Measurements from ENCODE around the gene CIPC. TPM values are rescaled to one million over a fixed set of nuclear protein-coding genes. Genes with fewer than 3 reads are reported as not detected.

CIPC gene
- total and polyA plus RNA-seq, 9 of the 15 experiments (the other 6 are each of a cell fraction or from before 2014, with no cell fraction given), result 5.0 to 16.9 (median 10.7) TPM

- 0 out of 2 replicates have a peak, but pooled peaks have one; percentile 20 for TF ChIP-seq POLR2H (tag; IDR thresholded peaks at IDR 0.05; ENCODE audit: low read depth)
- no peak for TF ChIP-seq ARID1B (IDR thresholded peaks at IDR 0.05)
- no peak for TF ChIP-seq ELK1 (CRISPR knock-in tag; IDR thresholded peaks at IDR 0.05)
- TF ChIP-seq THRAP3 (IDR thresholded peaks at IDR 0.05; ENCODE audit: borderline replicate concordance), result no peak
- TF ChIP-seq ZNF134 (CRISPR knock-in tag; conservative IDR thresholded peaks at IDR 0.05), result no peak
- TF ChIP-seq OTX1 (CRISPR knock-in tag; IDR thresholded peaks at IDR 0.05), result no peak
- TF ChIP-seq SAP30 (IDR thresholded peaks at IDR 0.05; ENCODE audit: borderline replicate concordance, insufficient read depth, low read depth, low read length, poor library complexity, severe bottlenecking), result no peak
- TF ChIP-seq CBX8 (IDR thresholded peaks at IDR 0.05; ENCODE audit: borderline replicate concordance, extremely low read depth, low read depth, low read length, poor library complexity, severe bottlenecking), result no peak
- peak; percentile 84 for TF ChIP-seq RAD51 (IDR thresholded peaks at IDR 0.05; ENCODE audit: borderline replicate concordance, low read depth)
- no peak for TF ChIP-seq ARID3A (IDR thresholded peaks at IDR 0.05; ENCODE audit: borderline replicate concordance, low read depth, low read length)
- TF ChIP-seq SETDB1 (IDR thresholded peaks at IDR 0.05; ENCODE audit: low read length), result no peak
- no peak for TF ChIP-seq ZBTB43 (CRISPR knock-in tag; IDR thresholded peaks at IDR 0.05)
- no peak for TF ChIP-seq TAF7 (tag; IDR thresholded peaks at IDR 0.05)
- TF ChIP-seq KLF6 (CRISPR knock-in tag; IDR thresholded peaks at IDR 0.05; ENCODE audit: borderline replicate concordance), result no peak
- no peak for TF ChIP-seq ELF4 (CRISPR knock-in tag; IDR thresholded peaks at IDR 0.05)
- no peak for TF ChIP-seq ZNF3 (CRISPR knock-in tag; IDR thresholded peaks at IDR 0.05)
- no peak for TF ChIP-seq DPF2 (IDR thresholded peaks at IDR 0.05)
- TF ChIP-seq ZFP91 (CRISPR knock-in tag; IDR thresholded peaks at IDR 0.05), result no peak
- peak; percentile 61 for TF ChIP-seq MAFG (tag; conservative IDR thresholded peaks at IDR 0.05)
- TF ChIP-seq HDAC3 (IDR thresholded peaks at IDR 0.05; ENCODE audit: borderline replicate concordance, partially characterized antibody), result no peak
- no peak for TF ChIP-seq TEAD2 (tag; IDR thresholded peaks at IDR 0.05)
- no peak for TF ChIP-seq FOXK2 (conservative IDR thresholded peaks at IDR 0.05 in 1 of 2, IDR thresholded peaks at IDR 0.05 in 1 of 2; ENCODE audit: low read depth in 2 of 2)
- no peak for TF ChIP-seq CBFA2T3 (IDR thresholded peaks at IDR 0.05)
- no peak for TF ChIP-seq ZZZ3 (IDR thresholded peaks at IDR 0.05)
Observed at GRCh38 chr14:77148510-77149231, 50.6 kb downstream of the CIPC start (continued).
